HepG2 (cell line): ENCODE measurements around the gene ARHGEF16. TPM values are rescaled to one million over a fixed set of nuclear protein-coding genes. Genes with fewer than 3 reads are reported as not detected.
A peak's percentile ranks its signal among the peaks of the same experiment; 100 is the strongest.

Source experiments
- CENPT ChIP-seq: sonication (generic); formaldehyde crosslinking; IDR thresholded peaks from 2 replicates; pipeline ENCODE4 v1.8.0; 2022; ENCODE audit warnings: low read depth, mild to moderate bottlenecking, moderate library complexity, missing genetic modification reagents
- DMAP1 ChIP-seq: IDR thresholded peaks from 2 replicates; pipeline ENCODE4 v1.6.1; 2016
- ELF4 ChIP-seq: sonication (generic); formaldehyde crosslinking; IDR thresholded peaks from 2 replicates; pipeline ENCODE4 v1.5.0; 2020; ENCODE audit warnings: missing genetic modification reagents, mild to moderate bottlenecking, moderate library complexity, borderline replicate concordance
- HNRNPL ChIP-seq: fragments of 200-400 bp; formaldehyde crosslinking; IDR thresholded peaks from 2 replicates; pipeline ENCODE4 v1.6.1; 2017; ENCODE audit warnings: mild to moderate bottlenecking, low read depth, low read length
- NFYB ChIP-seq: sonication (generic); formaldehyde crosslinking; IDR thresholded peaks from 2 replicates; pipeline ENCODE4 v1.4.0; 2020; ENCODE audit warnings: missing genetic modification reagents
- NONO ChIP-seq, 2 experiments: fragments of 450-650 bp in 1 of 2; sonication (generic) in 1 of 2; formaldehyde crosslinking in 1 of 2; IDR thresholded peaks in 1 of 2; conservative IDR thresholded peaks in 1 of 2; 2 replicates each; pipeline versions ENCODE4 v1.6.1 to v1.8.0; 2017 to 2022; ENCODE audit warnings: mild to moderate bottlenecking in 1 of 2, missing genetic modification reagents in 1 of 2, moderate library complexity in 1 of 2
- RBFOX2 ChIP-seq: fragments of 200-400 bp; formaldehyde crosslinking; IDR thresholded peaks from 2 replicates; pipeline ENCODE4 v1.6.1; 2017; ENCODE audit warnings: low read depth, mild to moderate bottlenecking, low read length
- REPIN1 ChIP-seq: sonication (generic); formaldehyde crosslinking; IDR thresholded peaks from 2 replicates; pipeline ENCODE4 v1.8.0; 2022; ENCODE audit warnings: missing genetic modification reagents, low read depth, mild to moderate bottlenecking, borderline replicate concordance
- TOE1 ChIP-seq: sonication (generic); formaldehyde crosslinking; IDR thresholded peaks from 2 replicates; pipeline ENCODE4 v1.4.0; 2020; ENCODE audit warnings: mild to moderate bottlenecking, missing genetic modification reagents
- ZNF12 ChIP-seq: sonication (generic); formaldehyde crosslinking; IDR thresholded peaks from 2 replicates; pipeline ENCODE4 v1.5.0; 2020; ENCODE audit warnings: missing genetic modification reagents
- ZNF343 ChIP-seq: sonication (generic); formaldehyde crosslinking; IDR thresholded peaks from 2 replicates; pipeline ENCODE4 v1.4.0; 2020; ENCODE audit warnings: mild to moderate bottlenecking, missing genetic modification reagents
- ZNF441 ChIP-seq: sonication (generic); formaldehyde crosslinking; IDR thresholded peaks from 2 replicates; pipeline ENCODE4 v1.7.0; 2021; ENCODE audit warnings: missing genetic modification reagents, borderline replicate concordance
- ZNF503 ChIP-seq: sonication (generic); formaldehyde crosslinking; IDR thresholded peaks from 2 replicates; pipeline ENCODE4 v1.4.0; 2020; ENCODE audit warnings: missing genetic modification reagents
- ZNF512 ChIP-seq: sonication (generic); formaldehyde crosslinking; IDR thresholded peaks from 2 replicates; pipeline ENCODE4 v1.4.0; 2020; ENCODE audit warnings: mild to moderate bottlenecking, missing genetic modification reagents
- ZNF616 ChIP-seq: sonication (generic); formaldehyde crosslinking; IDR thresholded peaks from 2 replicates; pipeline ENCODE4 v1.5.0; 2020; ENCODE audit warnings: low read depth, mild to moderate bottlenecking, missing genetic modification reagents
- ZNF660 ChIP-seq: sonication (generic); formaldehyde crosslinking; IDR thresholded peaks from 2 replicates; pipeline ENCODE4 v1.5.1; 2020; ENCODE audit warnings: mild to moderate bottlenecking, low read depth, missing genetic modification reagents, borderline replicate concordance
- ZNF776 ChIP-seq: sonication (generic); formaldehyde crosslinking; IDR thresholded peaks from 2 replicates; pipeline ENCODE4 v1.4.0; 2020; ENCODE audit warnings: mild to moderate bottlenecking, missing genetic modification reagents
- ZSCAN21 ChIP-seq: sonication (generic); formaldehyde crosslinking; IDR thresholded peaks from 2 replicates; pipeline ENCODE4 v1.8.0; 2022; ENCODE audit warnings: mild to moderate bottlenecking, missing genetic modification reagents, moderate library complexity, borderline replicate concordance
- ZSCAN9 ChIP-seq: IDR thresholded peaks from 2 replicates; pipeline ENCODE4 v1.6.1; 2016; ENCODE audit warnings: borderline replicate concordance
- polyA plus RNA-seq, 8 experiments: library from polyadenylated mRNA; depleted of rRNA in 3 of 8; stranded (reverse) in 7 of 8; unstranded in 1 of 8; fragments of >200 nt; fragmentation: Illumina TruSeq in 4 of 8; extraction: Trizol in 4 of 8; gene quantifications; 2 replicates each; pipeline versions ENCODE4 v1.2.1 to v1.2.3, GENCODE V29; 2011 to 2016; ENCODE audit warnings: low read depth in 4 of 8, missing spikeins in 1 of 8, mixed read lengths in 1 of 8; ENCODE audit not compliant: insufficient read depth in 1 of 8
- total RNA-seq, 5 experiments: library from RNA; depleted of rRNA; stranded (reverse); fragments of >200 nt; fragmentation: Illumina TruSeq; extraction: Trizol; gene quantifications; 2 replicates each; pipeline ENCODE4 v1.2.3, GENCODE V29; 2016; ENCODE audit warnings: low read depth in 1 of 5
- TF ChIP-seq, protein P1 (sequence below): sonication (generic); formaldehyde crosslinking; IDR thresholded peaks from 2 replicates; pipeline ENCODE4 v1.5.0; 2020; ENCODE audit warnings: missing genetic modification reagents
- TF ChIP-seq, protein P2 (sequence below): sonication (generic); formaldehyde crosslinking; IDR thresholded peaks from 2 replicates; pipeline ENCODE4 v1.4.0; 2020; ENCODE audit warnings: mild to moderate bottlenecking, low read depth, missing genetic modification reagents
- TF ChIP-seq, protein P3 (sequence below): sonication (generic); formaldehyde crosslinking; IDR thresholded peaks from 2 replicates; pipeline ENCODE4 v1.4.0; 2020; ENCODE audit warnings: mild to moderate bottlenecking, missing genetic modification reagents

Gene ARHGEF16
- total and polyA plus RNA-seq, 2 of the 13 experiments (the other 11 are each of a cell fraction or from before 2014, with no cell fraction given), result 20.3 to 39.9 TPM

DNA sequence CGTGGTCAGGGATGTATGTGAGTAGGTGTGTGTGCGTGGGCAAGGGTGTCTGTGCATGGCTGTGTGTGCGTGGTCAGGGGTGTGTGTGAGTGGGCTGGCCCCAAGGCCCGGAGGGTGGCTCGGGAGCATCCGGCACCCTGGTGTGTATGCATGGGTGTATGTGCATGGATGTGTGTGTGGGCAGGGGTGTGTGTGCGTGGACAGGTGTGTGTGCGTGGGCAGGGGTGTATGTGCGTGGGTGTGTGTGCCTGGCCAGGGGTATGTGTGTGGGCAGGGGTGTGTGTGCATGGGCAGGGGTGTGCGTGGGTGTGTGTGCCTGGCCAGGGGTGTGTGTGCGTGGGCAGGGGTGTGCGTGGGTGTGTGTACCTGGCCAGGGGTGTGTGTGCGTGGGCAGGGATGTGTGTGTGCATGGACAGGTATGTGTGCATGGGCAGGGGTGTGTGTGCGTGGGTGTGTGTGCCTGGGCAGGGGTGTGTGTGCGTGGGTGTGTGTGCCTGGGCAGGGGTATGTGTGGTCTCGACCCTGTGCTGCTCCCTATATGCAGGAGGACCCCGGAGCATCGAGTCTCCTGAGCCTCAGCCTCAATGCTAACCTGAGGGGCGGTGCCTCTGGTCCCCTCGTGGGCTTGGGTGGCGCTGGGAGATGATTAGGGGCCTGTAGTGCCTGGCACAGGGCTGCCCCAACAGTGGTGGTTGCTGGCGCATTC, 16.3 kb downstream of the ARHGEF16 start (continued):
- TF ChIP-seq, protein P1, sequence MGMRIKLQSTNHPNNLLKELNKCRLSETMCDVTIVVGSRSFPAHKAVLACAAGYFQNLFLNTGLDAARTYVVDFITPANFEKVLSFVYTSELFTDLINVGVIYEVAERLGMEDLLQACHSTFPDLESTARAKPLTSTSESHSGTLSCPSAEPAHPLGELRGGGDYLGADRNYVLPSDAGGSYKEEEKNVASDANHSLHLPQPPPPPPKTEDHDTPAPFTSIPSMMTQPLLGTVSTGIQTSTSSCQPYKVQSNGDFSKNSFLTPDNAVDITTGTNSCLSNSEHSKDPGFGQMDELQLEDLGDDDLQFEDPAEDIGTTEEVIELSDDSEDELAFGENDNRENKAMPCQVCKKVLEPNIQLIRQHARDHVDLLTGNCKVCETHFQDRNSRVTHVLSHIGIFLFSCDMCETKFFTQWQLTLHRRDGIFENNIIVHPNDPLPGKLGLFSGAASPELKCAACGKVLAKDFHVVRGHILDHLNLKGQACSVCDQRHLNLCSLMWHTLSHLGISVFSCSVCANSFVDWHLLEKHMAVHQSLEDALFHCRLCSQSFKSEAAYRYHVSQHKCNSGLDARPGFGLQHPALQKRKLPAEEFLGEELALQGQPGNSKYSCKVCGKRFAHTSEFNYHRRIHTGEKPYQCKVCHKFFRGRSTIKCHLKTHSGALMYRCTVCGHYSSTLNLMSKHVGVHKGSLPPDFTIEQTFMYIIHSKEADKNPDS (CRISPR knock-in tag), result 0 out of 2 replicates have a peak, but pooled peaks have one; percentile 7
- TF ChIP-seq, protein P2, sequence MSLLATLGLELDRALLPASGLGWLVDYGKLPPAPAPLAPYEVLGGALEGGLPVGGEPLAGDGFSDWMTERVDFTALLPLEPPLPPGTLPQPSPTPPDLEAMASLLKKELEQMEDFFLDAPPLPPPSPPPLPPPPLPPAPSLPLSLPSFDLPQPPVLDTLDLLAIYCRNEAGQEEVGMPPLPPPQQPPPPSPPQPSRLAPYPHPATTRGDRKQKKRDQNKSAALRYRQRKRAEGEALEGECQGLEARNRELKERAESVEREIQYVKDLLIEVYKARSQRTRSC, result no peak
- TF ChIP-seq ELF4 (CRISPR knock-in tag) (no peak), TOE1 (no peak), ZNF512 (CRISPR knock-in tag) (no peak), DMAP1 (no peak), ZNF776 (CRISPR knock-in tag) (0 out of 2 replicates have a peak, but pooled peaks have one; percentile 59), ZNF343 (CRISPR knock-in tag) (no peak), RBFOX2 (peak; percentile 59), ZNF12 (CRISPR knock-in tag) (no peak), ZNF660 (no peak), ZNF616 (CRISPR knock-in tag) (no peak), REPIN1 (CRISPR knock-in tag) (no peak), ZSCAN21 (CRISPR knock-in tag) (peak; percentile 48; the same call in 1 of the 2 replicates), ZNF503 (CRISPR knock-in tag) (no peak), NFYB (CRISPR knock-in tag) (no peak), ZNF441 (CRISPR knock-in tag) (no peak), NONO (IDR thresholded peaks at IDR 0.05) (no peak), NONO (CRISPR knock-in tag; conservative IDR thresholded peaks at IDR 0.05) (no peak), CENPT (0 out of 2 replicates have a peak, but pooled peaks have one; percentile 23), HNRNPL (peak; percentile 59), ZSCAN9 (CRISPR knock-in tag) (no peak)
- TF ChIP-seq, protein P3, sequence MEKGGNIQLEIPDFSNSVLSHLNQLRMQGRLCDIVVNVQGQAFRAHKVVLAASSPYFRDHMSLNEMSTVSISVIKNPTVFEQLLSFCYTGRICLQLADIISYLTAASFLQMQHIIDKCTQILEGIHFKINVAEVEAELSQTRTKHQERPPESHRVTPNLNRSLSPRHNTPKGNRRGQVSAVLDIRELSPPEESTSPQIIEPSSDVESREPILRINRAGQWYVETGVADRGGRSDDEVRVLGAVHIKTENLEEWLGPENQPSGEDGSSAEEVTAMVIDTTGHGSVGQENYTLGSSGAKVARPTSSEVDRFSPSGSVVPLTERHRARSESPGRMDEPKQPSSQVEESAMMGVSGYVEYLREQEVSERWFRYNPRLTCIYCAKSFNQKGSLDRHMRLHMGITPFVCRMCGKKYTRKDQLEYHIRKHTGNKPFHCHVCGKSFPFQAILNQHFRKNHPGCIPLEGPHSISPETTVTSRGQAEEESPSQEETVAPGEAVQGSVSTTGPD (CRISPR knock-in tag), result no peak
